Jurkat, Clone E6-1 (cell line): Measurements from ENCODE around the gene ZXDC.
A peak's percentile ranks its signal among the peaks of the same experiment; 100 is the strongest.

ENCODE experiments used
- DNase-seq: peaks from one replicate; pipeline ENCODE4 v3.0.0-alpha.2; 2011; ENCODE audit warnings: low read depth, low spot score
- H3K4me3 ChIP-seq: 2 replicates; pipeline ENCODE4 v1.5.1; 2011; ENCODE audit warnings: mild to moderate bottlenecking, low read length, control low read depth, moderate library complexity

Gene ZXDC

GRCh38 chr3:126494204-126494969 is 18.7 kb upstream of the ZXDC start:
- H3K4me3 ChIP-seq, result peak overlapping the region; percentile 5; the same call in 1 of the 2 replicates
- peak; percentile 38 for DNase-seq

GRCh38 chr3:126493739-126494138 is 18.0 kb upstream of the ZXDC start:
- peak overlapping the region; percentile 5 for H3K4me3 ChIP-seq
- peak; percentile 83 for DNase-seq

GRCh38 chr3:126493051-126493450 is 17.4 kb upstream of the ZXDC start:
- H3K4me3 ChIP-seq, result no peak overlapping the region

GRCh38 chr3:126491221-126492013 is 15.7 kb upstream of the ZXDC start:
- H3K4me3 ChIP-seq, result no peak overlapping the region
- no peak for DNase-seq

More at GRCh38 chr3:126493051-126493450, 17.4 kb upstream of the ZXDC start:
- no peak for DNase-seq

GRCh38 chr3:126490619-126491018 is 14.9 kb upstream of the ZXDC start:
- no peak for DNase-seq

GRCh38 chr3:126488886-126489569 is 13.3 kb upstream of the ZXDC start:
- no peak for DNase-seq
- no peak overlapping the region for H3K4me3 ChIP-seq

More at GRCh38 chr3:126490619-126491018, 14.9 kb upstream of the ZXDC start:
- no peak overlapping the region for H3K4me3 ChIP-seq

- DNase-seq, result no peak
- H3K4me3 ChIP-seq, result no peak overlapping the region
Observed at GRCh38 chr3:126488185-126488584, 12.5 kb upstream of the ZXDC start.

- no peak for DNase-seq
- H3K4me3 ChIP-seq, result no peak overlapping the region
Observed at GRCh38 chr3:126487151-126487771, 11.6 kb upstream of the ZXDC start.

- no peak overlapping the region for H3K4me3 ChIP-seq
- DNase-seq, result no peak
Observed at GRCh38 chr3:126486360-126486847, 10.7 kb upstream of the ZXDC start.

- DNase-seq, result no peak
- no peak overlapping the region for H3K4me3 ChIP-seq
Observed at GRCh38 chr3:126485956-126486355, 10.3 kb upstream of the ZXDC start.

- H3K4me3 ChIP-seq, result no peak overlapping the region
- no peak for DNase-seq
Observed at GRCh38 chr3:126485176-126485897, 9.6 kb upstream of the ZXDC start.

- no peak for DNase-seq
- H3K4me3 ChIP-seq, result no peak overlapping the region
Observed at GRCh38 chr3:126484662-126485061, 9.0 kb upstream of the ZXDC start.

- no peak overlapping the region for H3K4me3 ChIP-seq
- no peak for DNase-seq
Observed at GRCh38 chr3:126484148-126484547, 8.5 kb upstream of the ZXDC start.

GRCh38 chr3:126483321-126483761 is 7.7 kb upstream of the ZXDC start:
- no peak overlapping the region for H3K4me3 ChIP-seq
- DNase-seq, result no peak

GRCh38 chr3:126482503-126483255 is 7.0 kb upstream of the ZXDC start:
- no peak overlapping the region for H3K4me3 ChIP-seq
- DNase-seq, result no peak

- no peak overlapping the region for H3K4me3 ChIP-seq
- no peak for DNase-seq
Observed at GRCh38 chr3:126481808-126482502, 6.3 kb upstream of the ZXDC start.

- DNase-seq, result no peak
- H3K4me3 ChIP-seq, result no peak overlapping the region
Observed at GRCh38 chr3:126480861-126481260, 5.2 kb upstream of the ZXDC start.
